ENCODE measurements around the gene VAV1. TPM values are rescaled to one million over a fixed set of nuclear protein-coding genes. Genes with fewer than 3 reads are reported as not detected.

Gene VAV1
- polyA plus RNA-seq, 2 of the 4 experiments (the other 2 are of a cell fraction), result 5.6 to 7.5 TPM

GRCh38 chr19:6725513-6726231 lies 46.8 kb upstream of the VAV1 start:
- ATAC-seq (no peak), DNase-seq (ENCODE audit: low read depth in 1 of 2, low spot score in 1 of 2) (no peak), FAIRE-seq (no peak)
- ChIA-PET POLR2A (no interaction called here), CTCF (interaction anchor here (1.0 to 1.3 kb wide), 2 partner anchors 13 to 92 kb away, joined by 3 to 4 read pairs; no protein-coding TSS in a partner anchor)
- peak overlapping the region; percentile 14; the same call in 1 of the 3 replicates for H3K4me2 ChIP-seq
- peaks cover 58% of the 10 kb centered on the region for H3K4me1 ChIP-seq
- TF ChIP-seq CEBPB (IDR thresholded peaks at IDR 0.05), result no peak
- no peak for TF ChIP-seq HOXB13 (CRISPR knock-in tag; IDR thresholded peaks at IDR 0.05; ENCODE audit: low read depth)
- TF ChIP-seq RFX5 (IDR thresholded peaks at IDR 0.05), result no peak
- no peak for TF ChIP-seq EHMT2 (IDR thresholded peaks at IDR 0.05; ENCODE audit: low read depth)
- no peak for TF ChIP-seq JUNB (IDR thresholded peaks at IDR 0.05)
- TF ChIP-seq BHLHE40 (IDR thresholded peaks at IDR 0.05; ENCODE audit: low read depth, low read length), result no peak
- TF ChIP-seq EP300 (IDR thresholded peaks at IDR 0.05), result no peak
- TF ChIP-seq E2F6 (IDR thresholded peaks at IDR 0.05; ENCODE audit: borderline replicate concordance, low read depth), result no peak
- no peak for TF ChIP-seq EHF (CRISPR knock-in tag; IDR thresholded peaks at IDR 0.05)
- no peak for TF ChIP-seq SMC3 (IDR thresholded peaks at IDR 0.05)
- no peak for TF ChIP-seq USF2 (IDR thresholded peaks at IDR 0.05)
- TF ChIP-seq RAD21 (conservative IDR thresholded peaks at IDR 0.05 in 1 of 2, IDR thresholded peaks at IDR 0.05 in 1 of 2), result no peak
- no peak for TF ChIP-seq PHF8 (IDR thresholded peaks at IDR 0.05; ENCODE audit: borderline replicate concordance, low read depth)
- TF ChIP-seq ELK1 (IDR thresholded peaks at IDR 0.05; ENCODE audit: low read depth, low read length), result no peak
- TF ChIP-seq HES2 (IDR thresholded peaks at IDR 0.05), result no peak
- TF ChIP-seq ZC3H11A (IDR thresholded peaks at IDR 0.05), result no peak
- TF ChIP-seq HOXB5 (CRISPR knock-in tag; IDR thresholded peaks at IDR 0.05), result no peak
- TF ChIP-seq CHD4 (IDR thresholded peaks at IDR 0.05; ENCODE audit: borderline replicate concordance), result no peak
- TF ChIP-seq GATA3 (IDR thresholded peaks at IDR 0.05; ENCODE audit: borderline replicate concordance), result no peak
- TF ChIP-seq CTCF (IDR thresholded peaks at IDR 0.05), result no peak
- no peaks in the 10 kb centered on the region for H3K9me3 ChIP-seq
- no peak overlapping the region for H3K4me3 ChIP-seq
- WGBS (ENCODE audit: missing lambda C conversion rate), result 89% methylated on average over 16 of the region's 16 CpGs
- peak overlapping the region; percentile 52 to 83; a peak in 5 of 6 replicates for H3K27ac ChIP-seq

GRCh38 chr19:6728346-6728745 lies 44.2 kb upstream of the VAV1 start:
- H3K9me3 ChIP-seq, result no peaks in the 10 kb centered on the region
- TF ChIP-seq MYC (IDR thresholded peaks at IDR 0.05; ENCODE audit: borderline replicate concordance, low read length) (no peak), NR3C1 (IDR thresholded peaks at IDR 0.05) (no peak)
- FAIRE-seq, result no peak
- POLR2A ChIA-PET, result no interaction called here
- peaks cover 33% of the 10 kb centered on the region for H3K4me1 ChIP-seq
- peak overlapping the region in 1 of 2 experiments; percentile 67; a peak in 3 of 6 replicates for H3K27ac ChIP-seq
- 38% methylated on average over 6 of the region's 8 CpGs for WGBS (ENCODE audit: missing lambda C conversion rate)
- no peak overlapping the region for H3K4me3 ChIP-seq
- ATAC-seq, result no peak
- H3K4me2 ChIP-seq, result no peak overlapping the region
- DNase-seq (ENCODE audit: low read depth in 1 of 2, low spot score in 1 of 2), result no peak
- CTCF ChIA-PET, result interaction anchor here (0.7 to 1.7 kb wide), 4 partner anchors 10 to 135 kb away, joined by 3 to 7 read pairs (median 4); partner anchors contain the start of gene GPR108

Data from A549 (cell line).